Measurements from ENCODE around the gene CTSO. TPM values are rescaled to one million over a fixed set of nuclear protein-coding genes. Genes with fewer than 3 reads are reported as not detected.

Gene CTSO
- total RNA-seq, 1 experiment from 2014 or later, result 5.0 TPM

DNA sequence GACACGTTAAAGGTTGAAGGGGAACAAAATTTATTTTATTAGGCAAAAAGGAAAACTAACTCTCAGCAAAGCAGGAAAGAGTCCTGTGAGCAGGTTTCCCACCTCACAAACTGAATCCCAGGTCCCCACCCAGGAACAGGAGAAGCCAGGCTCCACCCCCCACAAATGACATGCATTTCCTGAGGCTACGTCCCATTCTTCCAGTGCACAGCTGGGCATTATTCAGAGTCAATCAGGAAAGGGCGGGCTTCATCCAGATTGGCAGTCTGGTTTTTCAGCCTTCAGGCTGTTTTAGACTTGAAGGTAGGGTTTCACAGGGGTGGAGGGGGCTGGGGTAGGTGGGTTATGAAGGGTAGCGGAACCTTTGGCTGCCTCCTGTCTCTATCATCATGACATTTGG, 75.7 kb downstream of the CTSO start:
- Histone ChIP-seq H3K4me1 (replicated peaks; ENCODE audit: insufficient read depth) (no peaks in the 10 kb centered on the region), H3K36me3 (ENCODE audit: low read depth) (no peaks in the 10 kb centered on the region), H2AFZ (no peak overlapping the region), H3F3A (ENCODE audit: insufficient read depth, low read depth) (no peaks in the 10 kb centered on the region), H3K9me2 (ENCODE audit: insufficient read depth) (no peaks in the 10 kb centered on the region), H4K20me1 (ENCODE audit: insufficient read depth) (no peaks in the 10 kb centered on the region), H3K27ac (no peak overlapping the region), H3K27me3 (ENCODE audit: insufficient read depth, low read depth) (no peaks in the 10 kb centered on the region), H3K4me2 (no peak overlapping the region), H3K9me3 (ENCODE audit: insufficient read depth, low read depth) (peaks cover 6% of the 10 kb centered on the region; the same call in 1 of the 2 replicates), H3K4me3 (no peak overlapping the region), H3K79me2 (ENCODE audit: low read depth) (no peaks in the 10 kb centered on the region)
- intact Hi-C loops (cut with micrococcal nuclease; ENCODE audit: unreplicated experiment), result no loop called here
- CTCF ChIA-PET, result no interaction called here
- no TSS peak for BruUV-seq (replicated peaks)
- POLR2A ChIA-PET (ENCODE audit: unreplicated experiment), result no interaction called here
- DNase-seq, result no peak
- TF ChIP-seq, protein P1, sequence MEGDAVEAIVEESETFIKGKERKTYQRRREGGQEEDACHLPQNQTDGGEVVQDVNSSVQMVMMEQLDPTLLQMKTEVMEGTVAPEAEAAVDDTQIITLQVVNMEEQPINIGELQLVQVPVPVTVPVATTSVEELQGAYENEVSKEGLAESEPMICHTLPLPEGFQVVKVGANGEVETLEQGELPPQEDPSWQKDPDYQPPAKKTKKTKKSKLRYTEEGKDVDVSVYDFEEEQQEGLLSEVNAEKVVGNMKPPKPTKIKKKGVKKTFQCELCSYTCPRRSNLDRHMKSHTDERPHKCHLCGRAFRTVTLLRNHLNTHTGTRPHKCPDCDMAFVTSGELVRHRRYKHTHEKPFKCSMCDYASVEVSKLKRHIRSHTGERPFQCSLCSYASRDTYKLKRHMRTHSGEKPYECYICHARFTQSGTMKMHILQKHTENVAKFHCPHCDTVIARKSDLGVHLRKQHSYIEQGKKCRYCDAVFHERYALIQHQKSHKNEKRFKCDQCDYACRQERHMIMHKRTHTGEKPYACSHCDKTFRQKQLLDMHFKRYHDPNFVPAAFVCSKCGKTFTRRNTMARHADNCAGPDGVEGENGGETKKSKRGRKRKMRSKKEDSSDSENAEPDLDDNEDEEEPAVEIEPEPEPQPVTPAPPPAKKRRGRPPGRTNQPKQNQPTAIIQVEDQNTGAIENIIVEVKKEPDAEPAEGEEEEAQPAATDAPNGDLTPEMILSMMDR (conservative IDR thresholded peaks at IDR 0.05), result no peak
- TF ChIP-seq EZH2 (IDR thresholded peaks at IDR 0.05; ENCODE audit: low read depth), result no peak

DNA sequence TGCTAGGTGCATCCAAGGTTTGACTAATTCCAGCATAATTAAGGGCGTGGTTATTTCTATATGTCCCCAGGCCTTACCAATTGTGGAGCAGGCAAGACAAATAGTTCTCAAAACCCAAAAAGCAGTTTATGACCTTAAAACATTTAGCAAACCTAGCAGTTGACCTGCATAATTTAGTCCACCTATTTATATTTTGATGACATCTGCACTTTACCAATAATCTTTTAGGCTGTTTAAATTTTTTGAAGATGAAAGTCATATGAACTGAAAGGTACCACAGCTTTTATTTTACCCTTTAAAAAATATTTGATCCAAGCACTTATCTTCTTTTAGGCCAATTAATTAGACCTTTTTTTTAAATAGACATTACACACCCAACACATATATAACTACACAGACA, 77.8 kb downstream of the CTSO start:
- no peak overlapping the region for H3K27ac ChIP-seq
- no peaks in the 10 kb centered on the region for H3K9me2 ChIP-seq (ENCODE audit: insufficient read depth)
- no peaks in the 10 kb centered on the region for H4K20me1 ChIP-seq (ENCODE audit: insufficient read depth)
- H3K4me2 ChIP-seq, result no peak overlapping the region
- no peaks in the 10 kb centered on the region for H3K4me1 ChIP-seq (replicated peaks; ENCODE audit: insufficient read depth)
- H3K27me3 ChIP-seq (ENCODE audit: insufficient read depth, low read depth), result no peaks in the 10 kb centered on the region
- H3K79me2 ChIP-seq (ENCODE audit: low read depth), result no peaks in the 10 kb centered on the region
- no peak overlapping the region for H2AFZ ChIP-seq
- H3K36me3 ChIP-seq (ENCODE audit: low read depth), result no peaks in the 10 kb centered on the region
- no TSS peak for BruUV-seq (replicated peaks)
- ChIA-PET CTCF (no interaction called here), POLR2A (ENCODE audit: unreplicated experiment) (no interaction called here)
- DNase-seq, result no peak
- H3F3A ChIP-seq (ENCODE audit: insufficient read depth, low read depth), result no peaks in the 10 kb centered on the region
- peaks cover 6% of the 10 kb centered on the region; the same call in 1 of the 2 replicates for H3K9me3 ChIP-seq (ENCODE audit: insufficient read depth, low read depth)
- no peak overlapping the region for H3K4me3 ChIP-seq
- no peak for TF ChIP-seq EZH2 (IDR thresholded peaks at IDR 0.05; ENCODE audit: low read depth)
- TF ChIP-seq, protein P1 (conservative IDR thresholded peaks at IDR 0.05), result no peak
- intact Hi-C loops (cut with micrococcal nuclease; ENCODE audit: unreplicated experiment), result no loop called here

Other genes starting within 250 kb of the CTSO start
- gene GUCY1B1, start 194.8 kb downstream of the CTSO start, total RNA-seq (2021), result 0.38 and 0.39 TPM in 2 replicates
- not detected in 2 replicates for gene ASIC5, start 87.6 kb downstream of the CTSO start, total RNA-seq (2021)
- 0.83 and 1.3 TPM in 2 replicates for gene TDO2, start 50.2 kb downstream of the CTSO start, total RNA-seq (2021)

Measured in PC-9 (cell line).